Measurements from ENCODE around the gene DNAI7. TPM values are rescaled to one million over a fixed set of nuclear protein-coding genes. Genes with fewer than 3 reads are reported as not detected.
A peak's percentile ranks its signal among the peaks of the same experiment; 100 is the strongest.

The DNAI7 gene, protein sequence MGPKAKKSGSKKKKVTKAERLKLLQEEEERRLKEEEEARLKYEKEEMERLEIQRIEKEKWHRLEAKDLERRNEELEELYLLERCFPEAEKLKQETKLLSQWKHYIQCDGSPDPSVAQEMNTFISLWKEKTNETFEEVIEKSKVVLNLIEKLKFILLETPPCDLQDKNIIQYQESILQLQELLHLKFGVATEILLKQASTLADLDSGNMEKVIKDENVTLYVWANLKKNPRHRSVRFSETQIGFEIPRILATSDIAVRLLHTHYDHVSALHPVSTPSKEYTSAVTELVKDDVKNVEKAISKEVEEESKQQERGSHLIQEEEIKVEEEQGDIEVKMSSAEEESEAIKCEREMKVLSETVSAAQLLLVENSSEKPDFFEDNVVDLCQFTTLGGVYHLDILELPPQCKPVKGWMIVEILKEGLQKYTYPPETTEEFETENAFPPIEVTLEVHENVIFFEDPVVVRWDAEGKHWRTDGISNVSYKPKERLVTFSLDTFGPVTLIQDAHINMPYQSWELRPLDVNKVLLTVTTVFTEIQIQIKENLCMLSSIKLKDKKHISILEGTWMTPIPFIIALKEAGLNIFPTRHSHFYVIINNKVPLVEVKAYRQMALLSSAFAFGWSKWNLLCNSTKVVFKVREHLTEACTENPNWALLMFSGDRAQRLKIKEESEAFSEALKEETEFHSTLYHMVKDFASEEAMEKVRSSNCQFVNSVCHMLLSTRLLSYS
- 0.63 TPM for polyA plus RNA-seq
- long read RNA-seq, donor 1, result 0 reads
- long read RNA-seq, donor 2, result 0 reads
- long read RNA-seq, donor 3, result 0 reads
- long read RNA-seq, donor 4, result 0 reads
- long read RNA-seq, donor 5, result 0 reads
- long read RNA-seq, donor 6, result 0 reads
- long read RNA-seq, donor 7, result 0 reads
- long read RNA-seq, donor 8, partial matches to known transcripts, result 31 of 94 reads
- long read RNA-seq, donor 8, other reads (novel, unspliced or antisense), result 63 of 94 reads
- long read RNA-seq, donor 9, partial matches to known transcripts, result 0 of 1 reads
- long read RNA-seq, donor 9, other reads (novel, unspliced or antisense), result 0 of 1 reads
- long read RNA-seq, donor 10, result 0 reads
- long read RNA-seq, donor 11, result 0 reads

DNA sequence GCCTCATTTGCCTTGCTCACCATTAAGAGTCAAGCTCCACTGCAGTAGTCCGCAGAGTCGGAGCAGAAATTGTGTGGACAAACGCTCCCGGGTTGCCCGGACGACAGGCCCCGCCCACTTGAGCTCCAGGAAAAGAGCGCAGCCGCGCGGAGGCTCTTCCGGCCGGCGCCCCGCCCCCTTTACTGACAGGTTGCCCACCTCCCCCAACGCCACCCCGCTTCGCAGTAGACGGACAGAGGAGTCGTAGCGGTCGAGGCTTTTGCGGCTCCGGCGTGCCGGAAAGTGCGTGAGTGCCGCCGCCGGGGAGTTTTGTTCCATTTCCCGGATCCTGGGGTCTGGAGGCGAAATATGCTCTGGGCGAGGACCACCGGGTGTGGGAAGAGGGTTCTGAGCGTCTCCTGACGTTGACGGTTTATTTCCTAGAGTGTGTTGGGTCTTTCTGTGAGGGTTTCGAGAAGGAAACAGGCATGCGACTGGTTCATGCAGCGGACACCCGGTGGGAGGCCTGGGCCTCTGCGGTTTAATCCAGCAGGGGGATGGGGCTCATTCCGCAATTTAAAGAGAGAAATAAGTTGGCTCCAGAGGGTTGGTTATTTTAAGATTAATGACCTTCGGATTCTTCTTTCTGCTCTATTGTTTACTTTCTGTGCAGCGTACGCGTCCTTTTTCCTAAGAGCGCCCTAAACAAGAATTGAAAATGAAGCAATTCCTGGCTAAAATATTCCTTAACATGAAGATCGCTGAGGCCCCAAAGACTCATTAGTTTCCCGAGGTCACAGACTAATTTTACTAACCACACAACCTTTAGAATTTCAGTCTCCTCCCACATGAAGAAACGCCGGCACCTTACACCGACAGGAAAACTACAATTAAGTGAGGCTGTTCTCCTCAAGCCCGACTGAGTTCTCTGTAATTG, at the start of gene DNAI7, which contains the start of gene ETFRF1:
Gene DNAI7 (minus strand): TSS at position 105 of the 916 bp plus-strand sequence. CDS start 82 bp downstream, at position 23.
Gene ETFRF1 (plus strand): TSS at position 182 of the 916 bp plus-strand sequence. CDS start 8,720 bp downstream, outside the sequence.
- Histone ChIP-seq H3K4me1 (ENCODE audit: control insufficient read depth, insufficient read depth, low read length) (peaks cover 6% of the 10 kb centered on the region), H3K27ac (ENCODE audit: low read length) (peak within 1 kb of the TSS; percentile 98), H3K4me3 (ENCODE audit: low read length) (peak within 1 kb of the TSS; percentile 86), H3K36me3 (ENCODE audit: control insufficient read depth, insufficient read depth, low read length) (no peaks in the 10 kb centered on the region), H3K27me3 (ENCODE audit: control insufficient read depth, insufficient read depth, low read length) (no peaks in the 10 kb centered on the region), H3K9me3 (ENCODE audit: control insufficient read depth, low read depth, low read length) (no peaks in the 10 kb centered on the region)
- WGBS (ENCODE audit: insufficient coverage, low lambda C conversion rate), result 4% methylated on average over 9 of the region's 54 CpGs
- peak; percentile 97 for DNase-seq

DNA sequence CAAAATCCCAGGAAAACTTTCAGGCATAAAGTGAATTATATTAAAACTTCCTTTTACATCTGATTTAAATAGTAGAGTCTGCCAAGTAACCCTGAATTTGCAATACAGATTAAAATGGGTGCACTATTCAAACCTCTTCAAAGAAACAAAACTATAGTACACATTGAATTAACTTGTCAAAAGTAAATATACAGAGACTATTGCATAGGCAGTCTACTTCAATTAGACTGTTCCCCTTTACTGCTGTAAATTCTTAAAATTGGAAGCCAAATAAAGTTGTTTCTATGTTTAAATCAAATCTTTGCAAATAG, 48.7 kb upstream of the DNAI7 start:
- H3K36me3 ChIP-seq (ENCODE audit: control insufficient read depth, insufficient read depth, low read length), result peaks cover 7% of the 10 kb centered on the region
- peaks cover 6% of the 10 kb centered on the region for H3K4me1 ChIP-seq (ENCODE audit: control insufficient read depth, insufficient read depth, low read length)
- H3K27ac ChIP-seq (ENCODE audit: low read length), result peak overlapping the region; percentile 95
- DNase-seq, result no peak
- H3K4me3 ChIP-seq (ENCODE audit: low read length), result no peak overlapping the region
- H3K9me3 ChIP-seq (ENCODE audit: control insufficient read depth, low read depth, low read length), result no peaks in the 10 kb centered on the region
- H3K27me3 ChIP-seq (ENCODE audit: control insufficient read depth, insufficient read depth, low read length), result no peaks in the 10 kb centered on the region

DNA sequence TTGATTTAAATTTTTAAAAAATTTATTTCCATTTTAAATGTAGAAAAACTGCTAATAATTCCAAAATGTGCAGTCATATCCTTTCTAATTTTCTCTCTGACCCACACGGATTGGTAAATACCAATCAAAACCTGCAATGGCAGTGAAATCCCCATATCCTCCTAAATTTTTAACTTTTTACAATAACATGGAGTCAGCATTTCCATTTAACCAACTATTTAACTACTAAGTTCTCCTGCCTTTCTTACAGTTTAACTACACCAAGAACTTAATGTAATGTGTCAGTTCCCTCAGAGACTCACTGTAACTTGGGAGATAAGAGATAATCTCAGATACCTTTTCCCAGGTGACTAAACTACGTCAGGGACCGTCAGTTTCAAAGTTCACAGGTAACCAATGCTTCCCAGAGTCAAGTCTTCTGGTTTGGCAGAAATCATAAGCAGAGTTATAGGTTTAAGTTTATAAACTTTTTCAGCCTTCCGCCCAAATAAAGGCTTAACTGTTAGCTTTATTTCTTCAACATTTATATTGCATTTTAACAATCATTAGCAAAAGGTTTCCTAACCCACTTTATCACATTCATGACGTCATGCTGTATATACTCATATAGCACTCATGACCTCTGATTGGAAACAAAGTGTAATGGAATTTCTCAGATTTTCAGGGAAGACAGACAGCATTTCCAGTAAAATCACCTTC, 48.2 kb upstream of the DNAI7 start:
- no CpG with 5 or more reads among the region's 5 CpGs for WGBS (ENCODE audit: insufficient coverage, low lambda C conversion rate)
- peak; percentile 80 to 93 for DNase-seq

DNA sequence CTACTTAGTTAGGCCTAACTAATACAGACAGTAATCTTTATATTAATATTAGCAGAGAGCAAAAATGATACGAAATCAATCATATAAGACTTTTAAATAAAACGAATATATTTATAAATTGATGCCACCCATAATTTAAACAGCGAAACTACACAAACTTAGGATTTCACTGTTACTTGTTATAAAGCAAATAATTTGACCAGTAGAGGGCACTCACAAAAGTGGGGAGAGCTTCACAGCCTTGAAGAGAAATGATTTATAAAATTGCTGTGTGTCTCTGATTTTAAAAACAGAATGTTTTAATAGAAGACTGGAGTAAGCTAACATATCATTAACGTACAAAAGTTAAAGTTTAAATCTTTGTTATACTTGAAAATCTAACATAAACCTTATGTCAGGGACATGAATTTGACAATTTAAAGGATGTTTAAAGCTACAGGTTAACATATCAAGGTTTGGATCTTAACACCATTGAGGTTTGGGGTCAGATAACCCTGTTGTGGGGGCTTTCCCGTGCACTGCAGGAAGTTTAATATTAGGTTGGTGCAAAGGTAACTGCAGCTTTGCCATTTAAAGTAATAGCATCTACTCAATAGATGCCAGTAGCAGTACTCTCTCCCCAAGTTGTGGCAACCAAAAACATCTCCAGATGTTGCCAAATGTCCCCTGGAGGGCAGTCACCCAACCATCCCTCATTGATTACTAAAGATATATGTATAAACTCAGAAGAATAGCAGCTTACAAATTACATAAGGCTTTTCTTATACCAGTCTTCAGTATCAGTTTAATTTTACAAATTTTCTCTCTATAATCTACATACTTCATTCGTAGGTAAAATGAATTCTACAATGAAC, 46.4 kb upstream of the DNAI7 start:
- peaks cover 6% of the 10 kb centered on the region for H3K4me1 ChIP-seq (ENCODE audit: control insufficient read depth, insufficient read depth, low read length)
- peaks cover 11% of the 10 kb centered on the region for H3K36me3 ChIP-seq (ENCODE audit: control insufficient read depth, insufficient read depth, low read length)
- WGBS (ENCODE audit: insufficient coverage, low lambda C conversion rate), result 94% methylated on average over 2 of the region's 6 CpGs
- peak in 1 of 2 donors; percentile 29 for DNase-seq
- H3K27me3 ChIP-seq (ENCODE audit: control insufficient read depth, insufficient read depth, low read length), result no peaks in the 10 kb centered on the region
- no peak overlapping the region for H3K27ac ChIP-seq (ENCODE audit: low read length)
- H3K9me3 ChIP-seq (ENCODE audit: control insufficient read depth, low read depth, low read length), result no peaks in the 10 kb centered on the region
- no peak overlapping the region for H3K4me3 ChIP-seq (ENCODE audit: low read length)

More for the DNA sequence above, 48.2 kb upstream of the DNAI7 start:
- H3K36me3 ChIP-seq (ENCODE audit: control insufficient read depth, insufficient read depth, low read length), result peaks cover 7% of the 10 kb centered on the region
- peak overlapping the region; percentile 95 for H3K27ac ChIP-seq (ENCODE audit: low read length)
- H3K4me3 ChIP-seq (ENCODE audit: low read length), result no peak overlapping the region
- H3K9me3 ChIP-seq (ENCODE audit: control insufficient read depth, low read depth, low read length), result no peaks in the 10 kb centered on the region
- peaks cover 6% of the 10 kb centered on the region for H3K4me1 ChIP-seq (ENCODE audit: control insufficient read depth, insufficient read depth, low read length)
- H3K27me3 ChIP-seq (ENCODE audit: control insufficient read depth, insufficient read depth, low read length), result no peaks in the 10 kb centered on the region

DNA sequence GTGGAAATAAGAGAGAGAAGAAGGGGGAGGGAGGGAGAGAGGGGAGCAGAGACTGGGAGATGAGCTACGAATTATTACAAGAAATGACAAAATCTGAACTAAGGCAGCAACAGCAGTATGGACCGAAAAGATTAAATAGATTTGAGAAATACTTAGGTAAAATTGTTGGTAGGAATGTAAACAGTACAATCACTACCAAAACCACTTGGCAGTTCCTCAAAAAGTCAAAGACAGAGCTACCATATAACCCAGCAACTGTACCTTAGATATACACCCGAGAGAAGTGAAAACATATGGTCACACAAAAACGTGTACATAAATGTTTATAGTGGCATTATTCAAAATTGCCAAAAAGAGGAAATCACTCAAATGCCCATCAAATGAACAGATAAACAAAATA, 41.7 kb upstream of the DNAI7 start:
- no peak overlapping the region for H3K4me3 ChIP-seq (ENCODE audit: low read length)
- WGBS (ENCODE audit: insufficient coverage, low lambda C conversion rate), result 100% methylated on average over 1 of the region's 4 CpGs
- H3K36me3 ChIP-seq (ENCODE audit: control insufficient read depth, insufficient read depth, low read length), result peaks cover 13% of the 10 kb centered on the region
- H3K27ac ChIP-seq (ENCODE audit: low read length), result no peak overlapping the region
- H3K27me3 ChIP-seq (ENCODE audit: control insufficient read depth, insufficient read depth, low read length), result no peaks in the 10 kb centered on the region
- no peaks in the 10 kb centered on the region for H3K4me1 ChIP-seq (ENCODE audit: control insufficient read depth, insufficient read depth, low read length)
- no peak for DNase-seq
- H3K9me3 ChIP-seq (ENCODE audit: control insufficient read depth, low read depth, low read length), result no peaks in the 10 kb centered on the region

DNA sequence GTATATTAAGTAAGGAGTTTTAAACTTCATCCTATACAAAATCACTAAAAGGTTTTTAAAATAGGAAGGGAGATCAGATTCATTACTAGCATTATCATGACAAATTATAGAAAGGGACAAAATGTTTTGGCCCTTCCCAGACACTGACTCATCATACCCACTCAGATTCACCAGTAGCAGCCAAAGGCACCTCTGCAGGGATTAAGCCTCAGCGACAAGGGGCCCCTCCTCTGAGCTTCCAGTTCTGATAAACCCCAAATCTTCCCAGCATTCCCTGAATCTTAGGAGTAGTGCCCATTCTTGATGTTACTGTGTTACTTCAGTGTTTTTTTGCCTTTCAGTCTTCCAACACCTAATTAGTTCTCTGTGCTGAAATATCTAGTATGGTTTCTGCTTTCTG, 41.2 kb upstream of the DNAI7 start:
- WGBS (ENCODE audit: insufficient coverage, low lambda C conversion rate), result no CpG with 5 or more reads among the region's 1 CpG

DNA sequence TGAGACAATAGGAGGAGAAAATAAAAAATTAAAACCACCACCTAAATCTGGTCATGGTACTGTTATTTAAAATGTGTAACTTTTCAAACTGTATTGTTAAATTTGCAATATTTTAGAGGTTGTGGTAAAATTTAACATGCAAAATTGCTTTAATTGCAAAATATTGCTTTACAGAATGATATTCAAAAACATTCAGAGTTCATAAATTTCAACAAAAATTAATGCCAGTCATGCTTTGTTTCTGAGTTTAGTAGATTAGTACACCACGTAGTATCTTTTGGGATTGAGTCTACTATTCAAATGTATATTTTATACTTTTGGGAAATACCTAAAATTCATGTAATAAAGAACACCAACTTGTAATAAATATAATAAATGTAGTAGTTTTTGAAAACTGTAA, 18.4 kb upstream of the DNAI7 start:
- no peak overlapping the region for H3K27ac ChIP-seq (ENCODE audit: low read length)
- no peaks in the 10 kb centered on the region for H3K4me1 ChIP-seq (ENCODE audit: control insufficient read depth, insufficient read depth, low read length)
- H3K27me3 ChIP-seq (ENCODE audit: control insufficient read depth, insufficient read depth, low read length), result no peaks in the 10 kb centered on the region
- no peaks in the 10 kb centered on the region for H3K9me3 ChIP-seq (ENCODE audit: control insufficient read depth, low read depth, low read length)
- H3K4me3 ChIP-seq (ENCODE audit: low read length), result no peak overlapping the region
- no peak for DNase-seq
- 100% methylated on average over 1 of the region's 1 CpG for WGBS (ENCODE audit: insufficient coverage, low lambda C conversion rate)
- H3K36me3 ChIP-seq (ENCODE audit: control insufficient read depth, insufficient read depth, low read length), result peaks cover 11% of the 10 kb centered on the region

More for the DNA sequence above, 41.2 kb upstream of the DNAI7 start:
- Histone ChIP-seq H3K4me1 (ENCODE audit: control insufficient read depth, insufficient read depth, low read length) (no peaks in the 10 kb centered on the region), H3K9me3 (ENCODE audit: control insufficient read depth, low read depth, low read length) (no peaks in the 10 kb centered on the region), H3K4me3 (ENCODE audit: low read length) (no peak overlapping the region), H3K27ac (ENCODE audit: low read length) (no peak overlapping the region), H3K36me3 (ENCODE audit: control insufficient read depth, insufficient read depth, low read length) (peaks cover 13% of the 10 kb centered on the region), H3K27me3 (ENCODE audit: control insufficient read depth, insufficient read depth, low read length) (no peaks in the 10 kb centered on the region)
- no peak for DNase-seq

DNA sequence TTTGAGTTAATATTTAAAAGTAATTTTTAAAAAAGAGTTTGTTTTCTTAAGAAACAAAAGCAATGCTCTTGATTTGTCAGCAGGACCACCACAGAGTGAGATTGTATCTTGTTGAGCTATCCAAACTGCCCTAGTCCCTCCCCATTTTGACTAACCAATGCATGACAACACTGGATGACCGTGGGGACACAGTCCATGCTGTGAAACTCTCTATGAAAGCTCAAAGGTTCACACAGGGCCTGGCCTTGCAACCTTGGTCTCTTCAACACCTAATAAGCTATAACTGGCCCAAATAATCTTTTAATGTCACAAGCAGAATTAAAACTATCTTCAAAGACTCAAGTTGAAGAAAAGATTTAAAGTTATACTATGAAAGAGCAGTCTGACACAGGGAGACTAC, 13.6 kb upstream of the DNAI7 start:
- no peak overlapping the region for H3K4me3 ChIP-seq (ENCODE audit: low read length)
- H3K27me3 ChIP-seq (ENCODE audit: control insufficient read depth, insufficient read depth, low read length), result no peaks in the 10 kb centered on the region
- peaks cover 6% of the 10 kb centered on the region for H3K36me3 ChIP-seq (ENCODE audit: control insufficient read depth, insufficient read depth, low read length)
- H3K9me3 ChIP-seq (ENCODE audit: control insufficient read depth, low read depth, low read length), result no peaks in the 10 kb centered on the region
- H3K27ac ChIP-seq (ENCODE audit: low read length), result peak overlapping the region; percentile 38
- no CpG with 5 or more reads among the region's 1 CpG for WGBS (ENCODE audit: insufficient coverage, low lambda C conversion rate)
- peak; percentile 60 to 66 for DNase-seq
- H3K4me1 ChIP-seq (ENCODE audit: control insufficient read depth, insufficient read depth, low read length), result peaks cover 4% of the 10 kb centered on the region

DNA sequence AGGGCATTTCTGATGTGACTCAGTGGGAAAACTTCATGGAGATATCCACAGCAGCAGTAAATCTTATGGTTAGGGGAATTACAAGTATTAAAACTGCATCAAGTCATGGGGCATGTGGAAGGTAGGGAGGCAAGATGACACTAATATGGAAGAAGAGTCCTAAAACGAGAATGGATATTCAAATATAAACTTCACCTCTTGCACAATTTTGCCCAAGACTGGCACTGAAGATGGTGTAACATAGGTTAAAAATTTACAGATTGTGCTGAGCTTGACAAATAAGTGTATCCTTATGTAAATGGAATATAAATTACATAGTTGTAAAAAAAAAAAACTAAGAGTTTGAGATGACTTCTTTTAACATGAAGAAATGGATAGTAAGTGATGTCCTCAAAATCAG, 12.9 kb upstream of the DNAI7 start:
- H3K4me1 ChIP-seq (ENCODE audit: control insufficient read depth, insufficient read depth, low read length), result peaks cover 4% of the 10 kb centered on the region
- no peaks in the 10 kb centered on the region for H3K9me3 ChIP-seq (ENCODE audit: control insufficient read depth, low read depth, low read length)
- H3K27ac ChIP-seq (ENCODE audit: low read length), result peak overlapping the region; percentile 38
- peaks cover 6% of the 10 kb centered on the region for H3K36me3 ChIP-seq (ENCODE audit: control insufficient read depth, insufficient read depth, low read length)
- no peaks in the 10 kb centered on the region for H3K27me3 ChIP-seq (ENCODE audit: control insufficient read depth, insufficient read depth, low read length)
- no peak overlapping the region for H3K4me3 ChIP-seq (ENCODE audit: low read length)
- DNase-seq, result no peak
- WGBS (ENCODE audit: insufficient coverage, low lambda C conversion rate), result no CpG with 5 or more reads among the region's 1 CpG

All from large intestine (tissue), 12 donors.